Osteocyte (in vitro differentiated cells): Measurements from ENCODE around the gene FNBP1. TPM values are rescaled to one million over a fixed set of nuclear protein-coding genes. Genes with fewer than 3 reads are reported as not detected.

Experiments
- DNase-seq: peaks from one replicate; pipeline ENCODE4 v3.0.0; 2021; ENCODE audit warnings: mixed read lengths; ENCODE audit not compliant: unreplicated experiment; ENCODE audit errors: extremely low spot score
- H3K27ac Mint-ChIP-seq: one replicate; pipeline ENCODE4 v1.8.0; 2021; ENCODE audit warnings: mild to moderate bottlenecking, mixed read lengths; ENCODE audit not compliant: unreplicated experiment
- H3K27me3 Mint-ChIP-seq: one replicate; pipeline ENCODE4 v1.8.0; 2021; ENCODE audit warnings: mixed read lengths; ENCODE audit not compliant: unreplicated experiment
- H3K36me3 Mint-ChIP-seq: one replicate; pipeline ENCODE4 v1.8.0; 2021; ENCODE audit warnings: mixed read lengths; ENCODE audit not compliant: unreplicated experiment
- H3K4me1 Mint-ChIP-seq: one replicate; pipeline ENCODE4 v1.8.0; 2021; ENCODE audit warnings: mixed read lengths; ENCODE audit not compliant: unreplicated experiment
- H3K4me3 Mint-ChIP-seq: one replicate; pipeline ENCODE4 v1.8.0; 2021; ENCODE audit warnings: mild to moderate bottlenecking, moderate library complexity, mixed read lengths; ENCODE audit not compliant: unreplicated experiment
- H3K9me3 Mint-ChIP-seq: one replicate; pipeline ENCODE4 v1.8.0; 2021; ENCODE audit warnings: mixed read lengths; ENCODE audit not compliant: unreplicated experiment
- CTCF ChIP-seq: fragments of 200-600 bp; sonication (generic); IDR thresholded peaks from 2 replicates; pipeline ENCODE4 v1.5.0; 2021; ENCODE audit warnings: antibody characterized with exemption, mild to moderate bottlenecking, moderate library complexity
- total RNA-seq: library from RNA; stranded (reverse); gene quantifications from 2 replicates; pipeline ENCODE4 v1.2.1, GENCODE V29; 2021

FNBP1 gene
- total RNA-seq, 1 donor from 2014 or later = 62.2 TPM

GRCh38 chr9:129881547-129882324 is 161.3 kb downstream of the FNBP1 start:
- Mint-ChIP-seq H3K4me3 (no peak overlapping the region), H3K27me3 (no peaks in the 10 kb centered on the region), H3K27ac (no peak overlapping the region), H3K4me1 (peaks cover 26% of the 10 kb centered on the region), H3K9me3 (no peaks in the 10 kb centered on the region), H3K36me3 (peaks cover 20% of the 10 kb centered on the region)
- TF ChIP-seq CTCF = no peak
- no peak for DNase-seq

- H3K9me3 Mint-ChIP-seq = no peaks in the 10 kb centered on the region
- H3K27ac Mint-ChIP-seq = no peak overlapping the region
- no peak overlapping the region for H3K4me3 Mint-ChIP-seq
- H3K27me3 Mint-ChIP-seq = no peaks in the 10 kb centered on the region
- DNase-seq = no peak
- TF ChIP-seq CTCF = no peak
- H3K4me1 Mint-ChIP-seq = peaks cover 21% of the 10 kb centered on the region
- peaks cover 20% of the 10 kb centered on the region for H3K36me3 Mint-ChIP-seq
These were observed 162.1 kb downstream of the FNBP1 start for GRCh38 chr9:129880654-129881546.

GRCh38 chr9:129879991-129880653 is 162.9 kb downstream of the FNBP1 start:
- Mint-ChIP-seq H3K4me1 (peaks cover 13% of the 10 kb centered on the region), H3K27ac (no peak overlapping the region), H3K36me3 (peaks cover 20% of the 10 kb centered on the region), H3K4me3 (no peak overlapping the region), H3K9me3 (no peaks in the 10 kb centered on the region), H3K27me3 (no peaks in the 10 kb centered on the region)
- no peak for TF ChIP-seq CTCF
- no peak for DNase-seq

GRCh38 chr9:129879103-129879699 is 163.8 kb downstream of the FNBP1 start:
- Mint-ChIP-seq H3K4me3 (no peak overlapping the region), H3K27me3 (no peaks in the 10 kb centered on the region), H3K27ac (no peak overlapping the region), H3K4me1 (peaks cover 4% of the 10 kb centered on the region), H3K9me3 (no peaks in the 10 kb centered on the region), H3K36me3 (peaks cover 26% of the 10 kb centered on the region)
- DNase-seq = no peak
- TF ChIP-seq CTCF = no peak
